ENCODE data around the gene AMPD3.
A peak's percentile ranks its signal among the peaks of the same experiment; 100 is the strongest.

The AMPD3 gene

GRCh38 chr11:10537600-10537999, 82.5 kb downstream of the AMPD3 start:
- no peak for DNase-seq (ENCODE audit: low read depth in 2 of 2)

GRCh38 chr11:10538924-10539323, 83.9 kb downstream of the AMPD3 start:
- DNase-seq (ENCODE audit: low read depth in 2 of 2), result no peak

GRCh38 chr11:10539339-10539738, 84.3 kb downstream of the AMPD3 start:
- no peak for DNase-seq (ENCODE audit: low read depth in 2 of 2)

GRCh38 chr11:10540546-10540914, 85.5 kb downstream of the AMPD3 start:
- no peak for DNase-seq (ENCODE audit: low read depth in 2 of 2)

- DNase-seq (ENCODE audit: low read depth in 2 of 2), result peak; percentile 95 to 98
These were observed 86.0 kb downstream of the AMPD3 start, which contains the start of gene RNF141 for GRCh38 chr11:10540915-10541560. RNF141 (minus strand) TSS chr11:10541187; CDS start chr11:10534158, 7,029 bp downstream.

GRCh38 chr11:10541561-10541930, 86.5 kb downstream of the AMPD3 start:
- no peak for DNase-seq (ENCODE audit: low read depth in 2 of 2)

GRCh38 chr11:10542776-10543175, 87.7 kb downstream of the AMPD3 start:
- DNase-seq (ENCODE audit: low read depth in 2 of 2), result no peak

GRCh38 chr11:10543782-10544181, 88.7 kb downstream of the AMPD3 start:
- DNase-seq (ENCODE audit: low read depth in 2 of 2), result no peak

- no peak for DNase-seq (ENCODE audit: low read depth in 2 of 2)
These were observed 89.7 kb downstream of the AMPD3 start for GRCh38 chr11:10544491-10545465.

- no peak for DNase-seq (ENCODE audit: low read depth in 2 of 2)
These were observed 95.6 kb downstream of the AMPD3 start for GRCh38 chr11:10550503-10551289.

- no peak for DNase-seq (ENCODE audit: low read depth in 2 of 2)
These were observed 96.2 kb downstream of the AMPD3 start for GRCh38 chr11:10551290-10551592.

GRCh38 chr11:10551845-10552352, 96.8 kb downstream of the AMPD3 start:
- DNase-seq (ENCODE audit: low read depth in 2 of 2), result no peak

- DNase-seq (ENCODE audit: low read depth in 2 of 2), result no peak
These were observed 101.5 kb downstream of the AMPD3 start for GRCh38 chr11:10556590-10556989.
